Keratinocyte (primary cell): ENCODE results near the gene NLGN1.

Experiments used
- EZH2 ChIP-seq: IDR thresholded peaks from one replicate; pipeline ENCODE4 v1.6.1; 2012; ENCODE audit warnings: inconsistent platforms, mild to moderate bottlenecking, low read length, moderate library complexity
- TF ChIP-seq, protein P1 (sequence below), 3 experiments: IDR thresholded peaks in 1 of 3; conservative IDR thresholded peaks in 1 of 3; optimal IDR thresholded peaks in 1 of 3; 2 replicates in 2 of 3; 3 replicates in 1 of 3; pipeline versions ENCODE3 to v1.5.1; 2011; ENCODE audit warnings: low read length in 3 of 3, mild to moderate bottlenecking in 3 of 3, moderate library complexity in 2 of 3, control low read depth in 1 of 3, inconsistent platforms in 1 of 3; ENCODE audit not compliant: insufficient read depth in 2 of 3; ENCODE audit errors: extremely low read depth in 1 of 3

DNA sequence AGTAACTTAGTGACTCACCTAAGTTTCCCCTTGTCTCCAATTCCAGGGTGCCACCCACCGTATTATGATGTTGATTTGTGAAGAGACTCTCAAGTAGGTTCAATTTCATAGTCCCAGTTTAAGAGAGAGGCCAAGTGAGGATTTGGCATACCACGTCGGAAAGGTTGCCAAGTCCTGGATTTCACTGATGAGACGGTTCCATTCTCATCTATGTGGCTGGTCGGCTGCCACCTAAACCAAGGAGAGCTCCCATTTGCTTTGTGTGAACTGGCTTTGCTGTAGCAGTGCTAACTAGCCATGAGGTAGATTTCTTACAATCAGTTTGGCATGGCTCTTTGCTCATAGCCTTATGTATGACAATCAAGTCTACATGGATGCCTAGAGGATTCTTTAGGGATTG lies 653.6 kb downstream of the NLGN1 start:
- TF ChIP-seq, protein P1, sequence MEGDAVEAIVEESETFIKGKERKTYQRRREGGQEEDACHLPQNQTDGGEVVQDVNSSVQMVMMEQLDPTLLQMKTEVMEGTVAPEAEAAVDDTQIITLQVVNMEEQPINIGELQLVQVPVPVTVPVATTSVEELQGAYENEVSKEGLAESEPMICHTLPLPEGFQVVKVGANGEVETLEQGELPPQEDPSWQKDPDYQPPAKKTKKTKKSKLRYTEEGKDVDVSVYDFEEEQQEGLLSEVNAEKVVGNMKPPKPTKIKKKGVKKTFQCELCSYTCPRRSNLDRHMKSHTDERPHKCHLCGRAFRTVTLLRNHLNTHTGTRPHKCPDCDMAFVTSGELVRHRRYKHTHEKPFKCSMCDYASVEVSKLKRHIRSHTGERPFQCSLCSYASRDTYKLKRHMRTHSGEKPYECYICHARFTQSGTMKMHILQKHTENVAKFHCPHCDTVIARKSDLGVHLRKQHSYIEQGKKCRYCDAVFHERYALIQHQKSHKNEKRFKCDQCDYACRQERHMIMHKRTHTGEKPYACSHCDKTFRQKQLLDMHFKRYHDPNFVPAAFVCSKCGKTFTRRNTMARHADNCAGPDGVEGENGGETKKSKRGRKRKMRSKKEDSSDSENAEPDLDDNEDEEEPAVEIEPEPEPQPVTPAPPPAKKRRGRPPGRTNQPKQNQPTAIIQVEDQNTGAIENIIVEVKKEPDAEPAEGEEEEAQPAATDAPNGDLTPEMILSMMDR (optimal IDR thresholded peaks at IDR 0.05 in 1 of 3, IDR thresholded peaks at IDR 0.05 in 1 of 3, conservative IDR thresholded peaks at IDR 0.05 in 1 of 3; ENCODE audit: extremely low read depth in 1 of 3, insufficient read depth in 2 of 3, low read length in 3 of 3) = no peak
- no peak for TF ChIP-seq EZH2
